Forelimb muscle (tissue), 1 donor: ENCODE results near the gene AGO1. TPM values are rescaled to one million over a fixed set of nuclear protein-coding genes. Genes with fewer than 3 reads are reported as not detected.
"Not testable (repeated sequence)": the region's sequence is repeated elsewhere in the genome, so short reads cannot be mapped to it uniquely, and the experiment has no call there.

Experiments used
- DNase-seq: peaks from one replicate; pipeline ENCODE4 v3.0.0-alpha.2; 2013; ENCODE audit warnings: low read depth
- polyA plus RNA-seq: library from polyadenylated mRNA; unstranded; fragments of 120-200 nt; gene quantifications from one replicate; pipeline ENCODE4 v1.2.1, GENCODE V29; 2013; ENCODE audit not compliant: insufficient read length

The AGO1 gene
- polyA plus RNA-seq, 1 donor, result 8.4 TPM

DNA sequence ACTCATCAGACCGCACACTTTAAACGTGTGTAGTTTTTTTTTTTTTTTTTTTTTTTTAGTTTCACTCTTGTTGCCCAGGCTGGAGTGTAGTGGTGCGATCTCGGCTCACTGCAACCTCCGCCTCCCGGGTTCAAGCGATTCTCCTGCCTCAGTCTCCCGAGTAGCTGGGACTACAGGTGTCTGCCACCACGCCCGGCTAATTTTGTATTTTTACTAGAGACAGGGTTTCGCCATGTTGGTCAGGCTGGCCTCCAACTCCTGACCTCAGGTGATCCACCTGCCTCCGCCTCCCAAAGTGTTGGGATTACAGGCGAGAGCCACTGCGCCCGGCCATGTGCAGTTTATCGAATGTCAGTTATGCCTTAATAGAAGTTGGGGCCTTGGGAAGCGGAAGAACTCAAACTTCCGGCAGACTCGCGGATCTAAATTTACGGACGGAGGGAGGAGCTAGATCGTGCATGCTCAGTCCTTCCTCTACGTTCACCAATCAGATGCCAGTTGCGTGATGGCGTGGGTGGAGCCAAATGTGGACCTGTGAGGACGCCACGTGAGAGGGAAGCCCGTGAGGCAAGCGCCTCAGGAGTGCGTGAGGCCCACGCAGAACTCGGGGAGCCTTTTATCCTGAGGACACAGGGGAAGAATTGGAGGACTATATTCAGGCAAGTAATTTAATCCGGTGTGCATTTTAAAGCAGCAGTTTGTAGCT, 13.6 kb upstream of the AGO1 start:
- DNase-seq, result not testable (repeated sequence)

DNA sequence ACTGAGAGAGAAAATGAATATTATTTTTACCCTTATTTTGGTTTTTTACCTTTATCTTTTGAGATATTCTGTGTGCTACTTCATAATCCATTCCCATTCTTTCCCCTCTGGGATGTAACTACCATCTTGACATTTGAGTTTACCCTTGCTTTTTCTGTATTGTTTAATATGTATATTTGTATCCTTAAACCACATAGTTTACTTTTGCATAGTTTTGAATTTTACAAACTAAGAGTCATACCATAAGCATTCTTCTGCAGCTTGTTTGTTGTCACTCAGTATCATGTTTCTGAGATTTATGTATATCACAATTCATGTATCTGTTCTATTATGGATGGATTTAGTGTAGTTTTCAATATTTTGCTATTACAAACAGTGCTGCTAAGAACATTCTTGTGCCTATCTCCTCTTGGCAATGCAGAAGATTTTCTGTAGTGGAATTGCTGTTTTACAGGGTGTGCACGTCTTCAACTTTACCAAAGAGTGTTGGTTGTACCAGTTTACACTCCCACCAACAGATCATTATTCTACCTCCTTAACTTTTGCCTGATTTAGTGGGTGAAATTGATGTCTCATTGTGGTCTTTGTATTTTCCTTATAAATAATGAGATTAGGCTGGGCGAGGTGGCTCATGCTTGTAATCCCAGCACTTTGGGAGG, 12.2 kb upstream of the AGO1 start:
- no peak for DNase-seq

GRCh38 chr1:35873243-35873750, 9.7 kb upstream of the AGO1 start:
- no peak for DNase-seq

- DNase-seq, result not testable (repeated sequence)
These were observed 8.9 kb upstream of the AGO1 start for GRCh38 chr1:35874115-35874514.

DNA sequence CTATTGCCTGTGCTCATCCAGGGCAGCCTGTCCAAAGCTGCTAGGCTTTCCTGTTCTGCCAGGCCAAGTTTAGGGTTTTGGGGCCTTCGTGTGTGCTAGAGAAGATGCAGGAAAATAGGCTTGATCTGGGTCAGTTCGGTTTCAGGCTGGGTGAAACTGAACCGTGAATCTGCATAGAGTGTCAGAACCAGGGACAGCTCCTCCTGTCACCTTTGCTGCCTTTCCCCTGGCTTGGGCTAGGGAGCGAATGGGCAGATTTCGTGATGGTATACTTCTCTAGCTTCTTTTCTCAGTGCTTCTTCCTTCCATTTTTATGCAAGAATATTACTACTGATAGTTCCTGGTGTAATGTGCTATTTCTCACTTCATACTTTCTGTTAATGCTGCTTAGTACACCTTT, 6.0 kb upstream of the AGO1 start:
- no peak for DNase-seq

GRCh38 chr1:35881850-35882273, 1.1 kb upstream of the AGO1 start:
- no peak for DNase-seq

DNA sequence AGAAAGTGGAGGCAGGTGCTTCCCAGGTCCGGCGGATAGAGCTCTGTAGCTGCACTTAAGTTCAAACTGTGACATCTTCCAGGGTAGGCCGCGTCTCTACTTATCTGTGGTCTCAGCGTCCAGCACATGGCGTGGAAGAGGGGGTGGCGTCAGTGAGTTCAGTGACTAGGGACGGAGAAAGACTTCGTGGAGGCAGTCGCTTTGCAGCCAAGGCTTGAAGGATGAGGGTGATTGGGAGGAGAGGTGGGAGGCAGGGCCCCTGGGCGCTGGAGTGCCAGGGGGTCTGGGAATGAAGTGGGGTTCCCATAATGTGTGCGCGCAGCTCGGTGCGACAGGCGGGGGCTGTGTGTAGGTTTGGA, 444 bp upstream of the AGO1 start:
- no peak for DNase-seq

DNA sequence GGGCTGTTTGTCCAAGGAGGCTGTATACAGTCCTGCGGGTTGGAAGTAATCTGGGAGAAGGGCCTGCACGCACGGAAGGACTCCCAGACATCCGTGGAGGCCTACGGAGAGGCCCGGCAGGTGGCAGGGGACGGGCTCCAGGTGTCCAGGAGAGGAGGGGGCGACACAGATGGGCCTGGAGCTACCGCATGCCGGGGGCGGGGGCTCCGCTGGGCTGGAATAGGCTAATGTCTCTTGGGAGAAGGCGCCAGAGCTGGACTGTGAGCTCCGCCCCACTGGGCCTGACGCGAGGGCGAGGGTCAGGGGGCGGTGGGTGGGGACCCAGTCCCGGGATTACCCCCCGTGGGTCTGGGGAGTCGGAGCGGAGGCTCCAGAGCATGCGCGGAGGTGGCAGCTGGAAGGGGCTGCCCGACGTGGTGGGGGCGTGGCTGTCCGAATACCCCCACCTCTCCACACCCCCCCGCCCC, 659 bp downstream of the AGO1 start:
- no peak for DNase-seq

- no peak for DNase-seq
These were observed 1.9 kb downstream of the AGO1 start for GRCh38 chr1:35884934-35885333.

DNA sequence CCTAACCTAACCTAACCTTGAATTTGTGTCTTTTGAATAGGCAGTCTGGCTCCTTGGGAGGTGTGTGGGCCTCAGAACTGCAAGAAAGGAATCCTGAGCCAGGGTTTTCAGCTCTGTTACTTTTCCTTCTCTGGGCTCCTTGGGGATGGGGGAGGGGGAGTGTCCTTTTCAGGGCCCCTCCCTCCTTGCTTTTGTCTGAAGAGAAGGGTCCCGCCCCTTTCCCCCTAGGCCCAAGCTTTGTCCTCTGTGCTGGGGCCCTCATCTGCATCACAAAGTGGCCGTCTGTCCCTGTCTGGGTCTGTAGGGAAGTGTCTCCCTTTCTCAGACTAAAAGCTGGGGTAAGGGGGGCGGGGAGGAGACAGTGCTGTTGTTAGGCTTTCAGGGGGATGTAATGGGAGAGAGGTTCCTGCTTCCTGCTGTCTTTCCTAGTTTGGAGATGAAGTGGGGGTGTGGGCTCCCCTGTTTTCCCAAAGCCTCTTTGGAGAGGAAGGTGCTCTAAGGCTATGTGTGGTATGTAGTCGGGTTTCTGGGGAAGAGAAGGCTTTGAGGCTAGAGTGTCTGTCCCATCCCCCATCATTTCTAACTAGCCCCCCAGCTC, 3.1 kb downstream of the AGO1 start:
- no peak for DNase-seq

GRCh38 chr1:35886577-35887431, 3.8 kb downstream of the AGO1 start:
- DNase-seq, result no peak

GRCh38 chr1:35887508-35887907, 4.5 kb downstream of the AGO1 start:
- no peak for DNase-seq

DNA sequence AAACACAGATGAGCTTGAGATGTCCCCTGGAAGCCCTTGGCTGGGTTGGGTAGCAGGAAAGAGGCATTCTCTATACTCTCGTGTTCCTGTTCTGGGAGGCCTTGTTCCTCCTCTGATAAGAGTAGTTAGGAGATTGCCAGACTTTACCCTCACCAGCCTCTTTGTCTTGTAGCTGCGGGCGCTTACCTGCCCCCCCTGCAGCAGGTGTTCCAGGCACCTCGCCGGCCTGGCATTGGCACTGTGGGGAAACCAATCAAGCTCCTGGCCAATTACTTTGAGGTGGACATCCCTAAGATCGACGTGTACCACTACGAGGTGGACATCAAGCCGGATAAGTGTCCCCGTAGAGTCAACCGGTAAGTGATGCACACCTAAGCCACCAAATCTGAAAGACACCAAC, 5.2 kb downstream of the AGO1 start:
- DNase-seq, result no peak

DNA sequence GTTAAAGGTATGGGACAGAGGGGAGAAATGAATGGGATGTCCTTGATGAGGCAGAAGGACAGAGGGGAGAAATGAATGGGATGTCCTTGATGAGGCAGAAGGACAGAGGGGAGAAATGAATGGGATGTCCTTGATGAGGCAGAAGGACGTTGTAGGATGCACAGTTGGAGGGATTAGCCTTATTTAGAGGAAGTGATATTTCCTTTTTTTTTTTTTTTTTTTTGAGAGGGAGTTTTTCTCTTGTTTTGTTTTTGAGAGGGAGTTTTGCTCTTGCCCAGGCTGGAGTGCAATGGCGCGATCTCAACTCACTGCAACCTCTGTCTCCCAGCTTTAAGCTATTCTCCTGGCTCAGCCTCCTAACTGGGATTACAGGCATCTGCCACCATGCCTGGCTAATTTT, 6.0 kb downstream of the AGO1 start:
- DNase-seq, result not testable (repeated sequence)

DNA sequence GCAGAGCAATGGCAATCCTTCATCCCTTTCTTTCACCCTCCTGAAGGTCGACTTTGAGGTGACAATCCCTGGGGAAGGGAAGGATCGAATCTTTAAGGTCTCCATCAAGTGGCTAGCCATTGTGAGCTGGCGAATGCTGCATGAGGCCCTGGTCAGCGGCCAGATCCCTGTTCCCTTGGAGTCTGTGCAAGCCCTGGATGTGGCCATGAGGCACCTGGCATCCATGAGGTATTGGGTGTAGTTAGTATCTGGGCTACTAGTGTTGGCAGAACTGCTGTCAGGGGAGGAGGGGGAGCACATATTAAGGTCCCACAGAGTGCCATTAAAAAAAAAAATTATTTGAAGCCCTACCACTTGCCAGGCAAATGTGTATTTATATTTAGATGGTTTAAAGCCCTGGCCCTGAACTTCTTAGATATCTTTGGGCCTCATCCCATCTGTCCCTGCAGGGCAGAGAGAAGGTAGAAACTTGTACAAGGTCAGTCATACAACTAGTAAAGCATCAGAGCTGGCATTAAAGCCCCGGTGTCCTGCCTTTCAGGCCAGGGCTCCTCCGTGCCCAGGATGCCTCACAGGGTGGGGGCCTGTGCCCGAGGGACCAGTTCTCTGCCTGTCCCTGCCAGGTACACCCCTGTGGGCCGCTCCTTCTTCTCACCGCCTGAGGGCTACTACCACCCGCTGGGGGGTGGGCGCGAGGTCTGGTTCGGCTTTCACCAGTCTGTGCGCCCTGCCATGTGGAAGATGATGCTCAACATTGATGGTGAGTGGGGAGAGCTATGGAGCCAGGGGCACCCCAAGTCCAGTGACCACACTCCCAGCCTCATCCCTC, 10.3 kb downstream of the AGO1 start:
- DNase-seq, result no peak

DNA sequence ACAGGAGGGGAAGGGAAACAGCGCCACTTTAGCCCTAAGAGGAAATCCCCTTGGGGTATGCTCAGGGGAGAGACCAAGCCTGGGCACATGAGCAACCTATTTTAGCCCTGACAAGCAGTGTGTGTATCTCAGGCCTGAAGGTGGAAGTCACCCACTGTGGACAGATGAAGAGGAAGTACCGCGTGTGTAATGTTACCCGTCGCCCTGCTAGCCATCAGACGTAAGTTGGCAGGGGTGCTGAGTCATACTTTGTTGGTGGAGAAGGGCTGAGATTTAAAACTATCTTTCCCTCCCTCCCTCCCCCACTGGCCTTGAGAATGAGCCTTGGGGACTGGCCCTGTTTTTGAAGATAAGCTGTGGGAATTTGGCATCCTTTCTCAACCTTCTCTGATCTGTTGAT, 11.2 kb downstream of the AGO1 start:
- DNase-seq, result no peak

DNA sequence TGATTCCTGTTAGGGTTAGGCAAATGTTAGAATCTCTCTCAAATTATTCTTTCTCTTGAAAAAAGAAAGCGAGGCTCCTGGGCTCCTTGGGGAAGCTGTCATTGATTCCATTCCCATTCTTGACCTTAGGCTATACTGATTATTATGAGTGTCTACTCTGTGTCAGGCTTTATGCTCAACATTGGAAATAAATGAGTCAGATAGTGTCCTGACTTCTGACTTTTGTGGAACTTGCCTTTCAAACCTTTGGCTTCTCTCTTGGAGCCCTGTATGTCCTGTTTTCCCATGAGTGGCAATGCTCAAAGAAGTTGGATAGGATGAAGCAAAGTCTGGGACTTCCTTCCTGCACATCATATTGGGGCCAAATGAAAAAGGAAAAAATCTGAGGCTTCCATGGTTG, 11.6 kb downstream of the AGO1 start:
- DNase-seq, result no peak

DNA sequence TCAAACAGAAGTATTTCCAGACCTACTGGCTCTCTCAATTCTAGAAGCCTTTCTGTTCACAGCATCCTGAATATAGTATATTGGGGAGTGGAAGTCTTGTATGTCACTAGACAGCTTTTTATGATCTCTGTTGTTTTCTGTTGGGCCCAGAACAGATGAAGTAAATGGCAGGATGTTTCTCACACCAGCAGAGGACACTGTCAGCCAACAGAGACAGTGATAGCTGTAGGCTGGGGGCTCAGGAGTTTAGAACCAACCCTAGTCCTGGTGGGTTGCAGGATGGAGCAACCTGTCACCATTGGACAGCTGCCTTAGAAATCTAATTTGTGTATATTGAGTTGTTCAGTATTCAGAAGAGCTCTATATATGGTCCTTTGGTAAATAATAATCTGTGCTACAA, 16.9 kb downstream of the AGO1 start:
- no peak for DNase-seq

- DNase-seq, result no peak
These were observed 18.2 kb downstream of the AGO1 start for GRCh38 chr1:35901235-35901634.

DNA sequence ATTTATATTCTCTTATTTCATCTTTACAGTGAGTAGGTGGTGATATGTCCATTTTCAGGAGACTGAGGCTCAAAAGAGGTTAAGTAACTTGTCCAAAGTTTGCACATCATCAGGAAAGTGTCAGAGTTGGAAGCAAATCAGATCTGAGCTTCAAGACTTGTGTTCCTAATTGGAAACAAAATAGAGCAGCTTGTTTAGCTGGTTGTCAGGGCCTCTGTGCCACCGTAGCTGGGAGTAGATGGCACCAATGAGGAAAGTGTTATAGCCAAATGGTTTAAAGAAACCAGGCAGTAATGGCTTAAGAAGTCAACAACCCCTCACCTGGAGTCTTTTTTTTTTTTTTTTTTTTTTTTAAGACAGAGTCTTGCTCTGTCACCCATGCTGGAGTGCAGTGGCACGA, 19.7 kb downstream of the AGO1 start:
- DNase-seq, result no peak

DNA sequence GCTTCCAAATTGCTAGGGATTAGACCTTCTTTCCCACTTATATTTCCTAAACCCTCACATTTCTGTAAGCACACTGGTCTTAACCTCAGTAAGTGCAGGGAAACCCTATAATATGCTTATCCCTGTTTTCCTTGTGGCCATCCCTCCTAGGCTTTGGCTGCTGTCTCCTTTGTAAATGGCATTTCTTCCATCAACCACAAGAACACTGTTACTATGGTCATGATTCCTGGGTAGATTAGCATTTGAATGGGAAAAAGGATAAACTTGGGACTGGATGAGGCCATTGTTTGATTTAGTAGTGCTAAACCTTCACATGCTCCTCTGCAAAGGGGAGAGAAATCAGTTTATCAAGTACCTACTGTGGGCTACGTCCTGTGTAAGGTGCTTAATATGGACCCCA, 31.7 kb downstream of the AGO1 start:
- no peak for DNase-seq
